GM21526 (cell line): ENCODE data around the gene DEFB110.

ENCODE experiments used
- ATAC-seq: cut with Tn5 transposase; IDR thresholded peaks from one replicate; pipeline ENCODE4 v1.9.1; 2021; ENCODE audit warnings: moderate library complexity; ENCODE audit not compliant: unreplicated experiment, low FRiP score

The DEFB110 gene

GRCh38 chr6:50021894-50022293 is at the start of gene DEFB110:
DEFB110 (minus strand) TSS chr6:50021994; CDS start chr6:50021935, 59 bp downstream.
- ATAC-seq = no peak

DNA sequence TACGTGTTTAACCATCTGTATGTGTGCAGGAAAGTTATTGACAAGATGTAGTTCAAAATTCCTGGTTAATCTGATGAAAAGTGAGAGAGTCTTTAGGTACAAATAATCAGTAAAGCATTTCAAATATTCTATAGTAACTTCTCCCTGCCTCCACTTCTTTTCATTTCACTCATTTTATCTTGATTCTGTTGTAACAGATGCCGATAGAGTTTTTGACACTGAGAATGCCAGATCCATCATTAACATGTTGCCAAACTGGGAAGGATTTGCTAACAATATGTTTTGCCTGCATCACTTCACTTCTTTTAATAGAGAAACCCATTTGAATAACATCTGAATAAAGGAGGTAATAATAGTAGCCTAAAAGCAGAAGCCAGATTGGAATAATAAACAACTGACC is 48.3 kb upstream of the DEFB110 start:
- ATAC-seq = no peak

DNA sequence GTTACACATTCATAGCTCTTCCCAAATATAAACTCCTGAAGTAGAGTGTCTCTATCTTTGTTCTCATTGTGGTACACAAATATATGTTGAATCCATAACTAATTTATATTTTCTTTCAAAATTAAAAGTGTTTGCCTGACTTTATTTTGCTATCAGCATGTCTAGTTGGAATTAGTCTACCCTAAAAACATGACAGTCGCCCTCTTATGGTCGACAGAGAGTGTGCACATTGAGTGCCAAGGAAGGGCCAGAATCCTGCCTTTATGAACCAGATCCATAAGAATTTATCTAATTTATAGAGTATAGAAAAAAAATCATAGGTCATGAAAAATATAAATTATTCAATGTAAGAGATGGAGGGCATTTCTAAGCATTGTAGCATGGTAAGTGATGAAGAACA is 40.3 kb upstream of the DEFB110 start:
- no peak for ATAC-seq

DNA sequence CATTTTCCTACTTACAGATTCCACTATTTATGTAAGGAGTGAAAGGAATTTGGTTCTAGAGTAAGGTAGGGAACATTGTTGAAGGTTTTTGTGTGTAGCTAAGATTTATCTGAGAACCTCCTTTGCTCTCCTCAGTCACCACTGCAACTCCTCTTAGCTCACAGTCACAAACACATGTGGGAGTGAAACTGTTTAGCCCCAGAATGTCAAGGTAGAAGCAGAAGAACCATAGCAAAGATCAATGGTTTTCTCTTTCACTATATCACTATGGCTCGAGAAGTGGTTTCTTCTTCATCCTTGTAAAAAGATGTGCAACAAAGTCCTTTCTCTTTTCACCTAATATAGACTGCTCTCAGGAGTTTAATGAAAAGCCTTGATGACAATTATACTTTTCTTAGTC is 34.4 kb upstream of the DEFB110 start:
- ATAC-seq = no peak

GRCh38 chr6:50049829-50050228 is 28.0 kb upstream of the DEFB110 start, which contains the start of gene DEFB112:
DEFB112 (minus strand) TSS chr6:50049929; CDS start chr6:50049869, 60 bp downstream.
- no peak for ATAC-seq

GRCh38 chr6:50047026-50047425 is 25.2 kb upstream of the DEFB110 start:
- ATAC-seq = no peak

DNA sequence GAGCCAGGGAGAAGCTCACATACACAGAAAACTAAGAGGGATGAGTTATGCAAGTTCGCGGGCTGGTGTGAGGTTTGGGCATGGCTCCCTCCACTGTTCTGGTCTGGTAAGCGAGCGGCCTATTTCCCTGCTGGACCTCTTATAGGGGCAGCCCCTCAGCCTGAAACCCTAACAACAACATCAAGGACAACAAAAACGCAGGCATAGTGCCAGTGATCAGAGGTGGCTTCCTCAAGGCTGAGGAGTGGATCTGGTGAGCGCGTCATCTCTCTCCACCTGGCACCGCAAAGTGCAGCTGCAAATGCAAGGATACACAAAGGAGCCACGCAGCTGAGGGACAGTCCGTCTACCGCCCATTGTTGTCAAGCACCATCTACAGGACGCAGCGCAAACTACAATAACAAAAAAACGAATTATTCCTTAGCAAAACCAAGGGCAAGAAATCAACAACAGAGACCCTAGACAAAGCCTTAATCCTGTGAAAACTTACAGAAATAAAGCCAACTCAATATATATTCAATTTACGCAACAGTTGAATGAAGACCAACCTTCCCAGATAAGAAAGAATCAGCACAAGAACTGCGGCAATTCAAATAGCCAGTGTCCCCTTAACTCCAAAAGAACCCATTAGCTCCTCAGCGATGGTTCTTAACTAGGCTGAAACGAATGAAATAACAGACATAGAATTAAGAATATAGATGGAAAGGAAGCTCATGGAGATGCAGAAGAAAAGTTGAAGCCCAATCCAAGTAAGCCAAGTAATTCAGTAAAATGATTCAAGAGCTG is 9.2 kb upstream of the DEFB110 start:
- no peak for ATAC-seq

- ATAC-seq = no peak
These were observed 8.6 kb upstream of the DEFB110 start for GRCh38 chr6:50030350-50030749.

- no peak for ATAC-seq
These were observed 3.5 kb upstream of the DEFB110 start for GRCh38 chr6:50025258-50025657.

DNA sequence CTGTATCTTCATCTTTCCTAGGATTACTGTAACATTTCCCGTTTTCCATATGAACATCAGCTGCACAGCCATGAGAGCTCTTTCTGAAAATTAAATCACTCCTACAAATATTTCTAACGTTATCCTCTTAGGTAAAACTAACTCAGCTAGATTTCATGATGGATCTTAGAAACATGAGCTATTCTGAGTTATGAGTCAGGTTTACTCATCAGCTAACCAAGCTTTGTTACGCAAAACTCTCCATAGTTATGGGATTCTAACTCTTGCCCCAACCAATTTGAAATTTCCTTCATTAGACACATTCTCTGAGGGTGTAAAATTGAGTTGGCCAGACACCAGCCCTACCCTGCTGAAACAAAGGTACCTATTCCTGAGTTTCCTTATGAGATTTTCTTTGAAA is 14.0 kb downstream of the DEFB110 start:
- ATAC-seq = no peak

DNA sequence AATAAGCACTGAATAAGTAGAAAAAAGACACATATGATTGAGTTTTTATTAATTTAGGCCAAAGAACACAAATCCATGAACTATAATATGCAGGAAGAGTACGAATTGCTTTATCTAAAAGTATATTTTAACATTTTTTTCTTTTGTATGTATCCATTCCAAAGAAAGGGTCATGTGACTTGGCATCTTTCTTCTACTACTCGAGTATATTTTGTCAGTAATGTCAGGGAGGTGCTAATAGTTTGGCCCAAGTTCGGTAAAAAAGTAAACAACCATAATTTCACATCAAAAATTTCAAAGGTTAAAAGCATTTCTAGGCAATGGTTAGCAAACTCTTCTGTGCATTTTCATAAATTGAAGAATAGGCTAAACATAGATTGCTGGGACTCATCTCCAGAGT is 18.7 kb downstream of the DEFB110 start:
- no peak for ATAC-seq

- ATAC-seq = no peak
These were observed 26.5 kb downstream of the DEFB110 start for GRCh38 chr6:49995278-49995677.

DNA sequence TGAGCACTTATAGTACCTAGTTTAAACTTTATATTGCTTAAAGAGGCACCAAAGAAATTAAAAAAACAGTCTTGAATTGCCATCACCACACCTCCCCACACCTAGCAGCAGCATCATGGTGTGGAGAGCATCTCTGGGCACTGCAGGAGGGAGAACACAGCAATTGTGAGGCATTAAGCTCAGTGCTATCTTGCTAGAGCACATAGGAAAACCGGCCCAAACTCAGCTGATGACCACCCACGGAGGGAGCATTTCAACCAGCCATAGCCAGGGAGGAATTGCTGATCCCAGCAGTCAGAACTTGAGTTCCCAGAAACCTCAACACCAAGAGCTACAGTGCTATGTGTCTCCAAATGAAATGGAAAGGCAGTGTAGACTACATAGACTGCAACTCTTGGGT is 32.9 kb downstream of the DEFB110 start:
- ATAC-seq = no peak

DNA sequence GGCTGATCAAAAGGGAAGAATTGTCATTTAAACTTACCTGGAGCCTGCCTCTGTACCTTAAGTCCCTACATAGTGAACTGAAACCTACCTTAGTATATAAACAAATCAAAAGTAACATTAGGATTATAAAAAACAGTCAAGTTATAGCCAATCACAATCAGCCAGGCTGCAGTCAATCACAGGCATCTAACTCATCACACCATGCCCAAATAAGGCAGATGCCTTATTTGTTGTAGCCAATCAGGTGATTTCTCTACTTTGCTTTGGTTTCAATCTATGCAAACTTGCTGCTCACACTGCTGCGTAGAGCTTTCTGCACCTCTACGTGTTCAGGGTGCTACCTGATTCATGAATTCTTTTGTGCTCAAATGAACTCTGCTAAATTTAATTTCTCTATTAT is 34.0 kb downstream of the DEFB110 start:
- ATAC-seq = no peak

- no peak for ATAC-seq
These were observed 35.2 kb downstream of the DEFB110 start for GRCh38 chr6:49986551-49986950.

DNA sequence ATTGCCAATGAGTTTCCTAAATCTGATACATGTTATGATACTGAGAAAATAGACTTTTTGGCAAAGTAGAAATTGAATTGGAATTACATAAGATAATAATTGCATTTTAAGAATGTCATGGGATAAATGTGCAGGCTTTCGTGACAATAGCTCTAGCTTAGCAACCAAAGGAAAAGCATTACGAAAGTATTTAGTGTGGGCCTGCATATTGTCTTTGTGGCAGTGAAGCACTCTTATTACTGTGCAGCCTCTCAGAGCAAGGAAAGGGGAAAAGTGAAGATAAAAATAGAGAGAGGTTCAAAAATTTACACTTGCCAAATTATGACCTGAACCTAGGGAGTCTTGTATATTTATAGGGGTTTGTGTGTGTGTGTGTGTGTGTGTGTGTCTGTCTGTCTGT is 39.7 kb downstream of the DEFB110 start:
- ATAC-seq = no peak

GRCh38 chr6:49980898-49981297 is 40.9 kb downstream of the DEFB110 start:
- no peak for ATAC-seq

DNA sequence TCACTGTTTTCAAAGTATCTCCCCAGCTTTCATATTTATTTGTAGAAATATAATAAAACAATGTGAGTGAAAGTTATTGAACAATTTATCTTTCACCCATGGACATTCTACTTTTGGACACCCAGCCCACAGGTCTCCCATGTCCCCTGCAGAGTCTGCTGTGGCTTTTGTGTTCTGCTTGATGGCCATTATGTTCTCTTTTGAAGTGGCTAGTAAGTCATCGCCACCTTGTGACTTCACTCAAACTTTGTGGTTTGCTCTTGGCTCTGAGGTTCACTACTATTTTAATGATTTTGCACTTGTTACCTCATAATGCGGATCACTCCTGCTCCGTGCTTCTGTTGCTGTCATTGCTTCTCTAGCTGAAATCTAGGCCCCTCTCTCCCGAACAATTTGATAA is 42.2 kb downstream of the DEFB110 start:
- no peak for ATAC-seq

DNA sequence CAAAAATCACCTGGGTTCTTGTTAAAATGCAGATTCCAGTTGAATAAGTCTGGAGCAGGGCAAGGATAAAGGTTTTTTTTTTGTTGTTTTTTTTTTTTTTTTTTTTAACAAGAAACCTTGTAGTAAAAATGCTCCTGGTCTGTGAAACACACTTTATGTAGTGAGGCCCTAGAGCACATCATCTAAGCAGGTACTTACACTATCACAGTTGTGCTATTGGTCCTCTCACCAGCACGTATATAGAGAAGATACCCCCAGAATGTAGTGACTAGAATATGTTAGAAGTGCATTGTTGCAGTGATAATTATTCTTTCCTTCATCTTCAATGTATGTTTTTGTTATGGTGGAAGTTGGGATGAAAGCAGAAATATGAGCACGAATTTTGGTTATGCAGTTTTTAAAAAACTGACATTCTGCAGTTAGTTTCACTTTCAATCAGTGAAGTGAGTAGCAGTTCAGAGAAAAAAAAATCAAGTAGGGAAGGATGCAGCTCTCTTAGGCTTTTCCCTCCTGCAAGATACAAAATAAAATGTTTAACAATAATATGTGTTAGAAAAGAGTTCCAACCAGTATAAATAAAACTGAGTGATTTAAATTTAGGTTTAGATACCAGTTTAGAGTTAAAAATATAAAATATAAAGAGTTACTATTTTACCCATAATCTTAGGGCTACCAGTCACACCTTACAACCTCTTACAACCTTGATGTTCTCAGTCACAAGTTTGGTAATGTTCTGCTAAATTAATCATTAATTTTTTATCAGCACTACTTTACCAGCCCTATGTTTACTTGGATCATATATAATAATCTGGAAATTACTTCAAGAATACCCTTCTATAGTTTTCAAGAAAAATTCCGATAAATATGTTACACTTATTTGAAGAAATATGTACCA is 43.2 kb downstream of the DEFB110 start:
- peak; percentile 51 for ATAC-seq

- no peak for ATAC-seq
These were observed 52.2 kb downstream of the DEFB110 start, which contains the start of gene DEFB113 for GRCh38 chr6:49969605-49970004. DEFB113 (minus strand) TSS chr6:49969625; CDS start chr6:49969625, 0 bp downstream.
